TTC549 (cell line): Measurements from ENCODE around the gene THOC1.
"Not testable (repeated sequence)": the region's sequence is repeated elsewhere in the genome, so short reads cannot be mapped to it uniquely, and the experiment has no call there.

Source experiments
- FAIRE-seq: peaks from 2 replicates; lab custom pipeline; 2012; peaks lifted over from hg19 to GRCh38; lab: Jason Lieb, UNC

THOC1 gene, protein sequence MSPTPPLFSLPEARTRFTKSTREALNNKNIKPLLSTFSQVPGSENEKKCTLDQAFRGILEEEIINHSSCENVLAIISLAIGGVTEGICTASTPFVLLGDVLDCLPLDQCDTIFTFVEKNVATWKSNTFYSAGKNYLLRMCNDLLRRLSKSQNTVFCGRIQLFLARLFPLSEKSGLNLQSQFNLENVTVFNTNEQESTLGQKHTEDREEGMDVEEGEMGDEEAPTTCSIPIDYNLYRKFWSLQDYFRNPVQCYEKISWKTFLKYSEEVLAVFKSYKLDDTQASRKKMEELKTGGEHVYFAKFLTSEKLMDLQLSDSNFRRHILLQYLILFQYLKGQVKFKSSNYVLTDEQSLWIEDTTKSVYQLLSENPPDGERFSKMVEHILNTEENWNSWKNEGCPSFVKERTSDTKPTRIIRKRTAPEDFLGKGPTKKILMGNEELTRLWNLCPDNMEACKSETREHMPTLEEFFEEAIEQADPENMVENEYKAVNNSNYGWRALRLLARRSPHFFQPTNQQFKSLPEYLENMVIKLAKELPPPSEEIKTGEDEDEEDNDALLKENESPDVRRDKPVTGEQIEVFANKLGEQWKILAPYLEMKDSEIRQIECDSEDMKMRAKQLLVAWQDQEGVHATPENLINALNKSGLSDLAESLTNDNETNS

DNA sequence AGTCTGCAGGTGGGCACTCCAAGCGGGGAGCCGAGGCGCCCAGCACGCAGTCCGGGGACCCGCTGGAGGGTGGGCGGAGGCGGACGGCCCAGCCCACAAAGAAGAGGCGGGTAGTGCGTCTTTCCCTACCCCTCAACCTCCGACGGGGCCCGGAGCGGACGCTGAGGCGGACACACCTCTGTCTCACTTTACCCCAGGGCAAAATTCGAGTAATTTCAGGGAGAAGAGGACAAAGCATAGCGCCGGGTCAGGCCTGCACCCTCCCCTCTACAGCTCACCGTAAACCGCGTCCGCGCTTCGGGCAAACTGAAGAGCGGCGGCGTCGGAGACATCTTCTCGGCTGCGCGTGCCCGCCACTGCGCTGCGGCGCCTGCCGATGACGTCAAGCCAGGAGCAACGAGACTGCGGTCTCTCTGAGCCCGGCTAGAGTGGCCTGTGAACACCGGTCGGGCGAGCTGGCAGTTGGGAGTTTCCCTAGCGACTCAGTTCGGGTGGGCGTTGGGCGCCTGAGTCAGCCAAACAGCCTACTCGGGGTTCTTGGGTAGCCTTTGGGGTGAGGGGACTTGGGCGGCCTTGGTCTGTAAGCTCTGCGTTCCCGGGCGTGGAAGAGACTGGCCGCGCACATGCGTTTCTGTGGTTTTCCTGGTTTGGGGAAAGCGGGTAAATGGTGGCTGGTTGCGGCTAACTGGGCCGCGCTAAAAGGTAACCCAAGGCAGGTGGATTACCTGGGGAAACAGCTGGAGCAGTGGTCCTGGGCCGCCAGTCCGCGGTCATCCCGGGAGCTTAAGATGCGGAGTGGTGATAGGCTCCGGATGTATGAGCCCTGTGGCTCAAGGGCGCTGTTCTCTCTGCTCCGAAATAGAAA, at the start of gene THOC1:
Gene THOC1 (minus strand): TSS at position 360 of the 865 bp plus-strand sequence. CDS start 28 bp downstream, at position 332.
- FAIRE-seq, result no peak

GRCh38 chr18:317618-318017, 49.8 kb upstream of the THOC1 start:
- no peak for FAIRE-seq

- FAIRE-seq, result no peak
Observed at GRCh38 chr18:316393-316792, 48.5 kb upstream of the THOC1 start.

DNA sequence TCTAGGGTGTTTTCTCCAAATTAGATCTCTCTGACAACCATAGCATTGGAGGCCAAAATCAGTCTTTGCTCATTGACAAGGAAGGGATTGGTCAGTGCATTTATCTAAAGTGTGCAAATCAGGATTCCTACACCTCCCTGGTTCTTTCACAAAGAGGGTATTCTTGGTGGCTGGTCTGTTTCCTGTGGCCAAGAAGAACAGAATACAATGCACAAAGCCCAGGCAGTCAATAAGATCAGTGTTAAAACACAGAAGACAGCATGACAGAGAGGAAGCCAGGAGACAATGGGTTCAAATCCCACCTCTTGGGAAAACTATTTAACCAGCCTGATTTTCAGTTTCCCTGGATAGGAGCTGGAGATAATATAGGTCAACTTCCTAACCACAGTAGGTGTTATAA, 46.1 kb upstream of the THOC1 start:
- no peak for FAIRE-seq

- no peak for FAIRE-seq
Observed at GRCh38 chr18:312415-312814, 44.6 kb upstream of the THOC1 start.

DNA sequence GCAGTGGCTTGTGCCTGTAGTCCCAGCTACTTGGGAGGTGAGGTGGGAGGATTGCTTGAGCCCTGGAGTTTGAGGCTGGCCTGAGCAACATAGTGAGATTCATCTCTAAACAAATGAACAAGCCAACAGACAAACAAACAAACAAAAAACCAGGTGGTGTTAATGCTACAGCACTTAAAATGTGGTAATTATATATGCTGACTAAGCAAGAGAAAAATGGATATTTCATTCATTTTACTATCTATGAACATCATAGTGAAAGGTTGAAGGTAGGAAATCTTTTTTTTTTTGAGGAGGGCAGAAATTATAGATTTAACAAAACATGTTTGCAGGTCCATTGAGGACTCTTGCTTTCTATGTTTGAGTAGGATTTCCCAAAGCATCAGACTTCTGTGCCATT, 42.2 kb upstream of the THOC1 start:
- FAIRE-seq, result no peak

DNA sequence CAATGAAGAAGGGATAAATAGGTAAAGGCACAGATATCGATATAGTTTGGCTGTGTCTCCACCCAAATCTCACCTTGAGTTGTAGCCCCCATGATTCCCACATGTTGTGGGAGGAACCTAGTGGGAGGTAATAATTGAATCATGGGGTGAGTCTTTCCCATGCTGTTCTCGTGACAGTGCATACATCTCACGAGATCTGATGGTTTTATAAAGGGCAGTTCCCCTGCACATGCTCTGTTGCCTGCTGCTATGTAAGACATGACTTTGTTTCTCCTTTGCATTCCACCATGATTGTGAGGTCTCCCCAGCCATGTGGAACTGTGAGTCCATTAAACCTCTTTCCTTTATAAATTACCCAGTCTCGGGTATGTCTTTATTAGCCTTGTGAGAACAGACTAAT, 40.2 kb upstream of the THOC1 start:
- FAIRE-seq, result not testable (repeated sequence)

DNA sequence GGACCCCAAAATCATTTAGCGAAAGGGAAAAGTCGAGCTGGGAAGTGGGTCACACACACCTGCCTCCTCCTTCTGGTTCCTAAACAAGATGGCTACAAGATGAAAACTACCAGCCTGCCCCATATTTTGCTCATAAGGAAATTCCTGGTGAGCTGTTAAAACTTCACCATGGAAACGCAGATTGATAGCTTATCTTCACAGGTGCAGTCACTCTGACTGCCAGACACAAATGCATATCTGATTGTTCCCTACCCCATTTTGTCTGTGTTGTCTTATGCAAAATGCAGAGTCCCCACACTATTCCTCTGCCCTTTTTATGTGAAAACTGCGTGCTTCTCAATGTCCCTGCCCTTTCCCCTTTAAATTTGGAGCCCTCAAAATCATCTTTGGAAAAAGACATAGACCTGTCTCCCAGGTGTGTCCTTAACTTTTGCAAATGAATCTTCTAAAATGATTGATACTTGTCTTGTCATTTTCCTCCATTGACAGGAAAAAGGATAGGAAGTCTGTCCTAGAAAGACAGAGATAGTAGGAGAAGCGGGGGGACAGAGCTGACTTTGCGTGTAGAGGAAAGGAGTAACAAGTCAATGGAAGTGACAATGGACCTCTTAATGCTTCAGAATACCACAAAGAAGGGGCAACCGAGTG, 38.9 kb upstream of the THOC1 start:
- no peak for FAIRE-seq

DNA sequence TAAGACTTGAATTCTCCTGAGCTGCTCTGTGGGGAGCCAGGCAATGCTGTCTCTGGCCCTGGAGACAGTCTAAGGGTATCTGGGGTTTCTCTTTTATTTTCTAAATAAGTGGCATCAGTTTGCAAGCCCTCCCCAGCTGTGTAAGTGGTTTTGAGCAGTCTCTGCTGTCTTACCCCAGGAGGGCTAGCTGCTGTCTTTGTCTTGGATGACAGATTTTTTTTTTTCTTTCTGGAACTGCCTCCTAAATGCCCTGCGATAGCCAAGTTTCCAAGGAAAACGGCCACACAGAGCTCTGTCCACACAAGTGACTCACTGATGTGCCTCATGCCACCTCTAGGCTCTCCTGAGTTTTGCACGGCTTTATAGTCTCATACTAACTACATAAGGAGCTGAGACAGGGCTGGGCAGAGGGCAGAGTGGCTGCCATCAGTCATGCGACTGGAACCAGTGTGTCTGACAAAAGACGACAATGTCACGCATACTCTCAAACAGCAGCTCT, 37.2 kb upstream of the THOC1 start:
- no peak for FAIRE-seq

DNA sequence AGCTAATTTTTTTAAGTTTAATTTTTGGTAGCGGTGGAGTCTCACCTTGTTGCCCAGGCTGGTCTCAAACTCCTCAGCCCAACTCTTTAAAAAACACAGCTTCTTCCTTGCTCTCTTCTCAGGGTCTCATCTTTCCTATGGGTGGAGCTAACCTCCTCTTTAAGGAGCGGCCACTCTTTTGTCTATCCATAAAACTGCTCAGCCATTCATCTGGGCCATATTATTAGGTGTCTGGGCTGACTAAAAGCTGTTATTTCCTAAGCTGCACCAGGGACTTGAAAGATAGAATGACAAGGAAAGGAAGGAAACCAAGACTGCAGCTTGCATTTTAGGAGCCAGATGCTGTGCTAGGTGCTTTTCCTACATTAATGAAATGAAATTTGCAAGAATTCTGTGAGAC, 35.8 kb upstream of the THOC1 start:
- no peak for FAIRE-seq

- no peak for FAIRE-seq
Observed at GRCh38 chr18:303011-303410, 35.2 kb upstream of the THOC1 start.

DNA sequence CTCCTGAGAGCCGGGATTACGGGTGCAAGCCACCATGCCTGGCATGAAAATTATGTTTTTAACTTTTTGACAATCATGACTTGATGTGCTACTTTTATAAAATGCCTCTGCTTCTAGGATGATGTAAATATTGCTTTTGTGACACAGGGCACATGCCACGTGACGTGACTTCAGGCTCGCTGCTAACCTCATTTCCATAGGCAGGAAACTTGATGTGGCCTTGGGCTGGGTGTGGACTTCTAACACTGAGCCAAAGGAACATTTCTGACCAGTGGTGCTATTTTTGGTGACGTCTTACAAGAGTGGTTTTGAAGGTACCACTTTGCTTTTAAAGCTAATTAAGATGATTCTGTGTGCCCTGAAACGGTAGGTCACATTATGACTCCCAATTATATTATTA, 34.2 kb upstream of the THOC1 start:
- FAIRE-seq, result no peak

- FAIRE-seq, result no peak
Observed at GRCh38 chr18:297936-298335, 30.1 kb upstream of the THOC1 start.

GRCh38 chr18:295756-296490, 28.1 kb upstream of the THOC1 start:
- no peak for FAIRE-seq

DNA sequence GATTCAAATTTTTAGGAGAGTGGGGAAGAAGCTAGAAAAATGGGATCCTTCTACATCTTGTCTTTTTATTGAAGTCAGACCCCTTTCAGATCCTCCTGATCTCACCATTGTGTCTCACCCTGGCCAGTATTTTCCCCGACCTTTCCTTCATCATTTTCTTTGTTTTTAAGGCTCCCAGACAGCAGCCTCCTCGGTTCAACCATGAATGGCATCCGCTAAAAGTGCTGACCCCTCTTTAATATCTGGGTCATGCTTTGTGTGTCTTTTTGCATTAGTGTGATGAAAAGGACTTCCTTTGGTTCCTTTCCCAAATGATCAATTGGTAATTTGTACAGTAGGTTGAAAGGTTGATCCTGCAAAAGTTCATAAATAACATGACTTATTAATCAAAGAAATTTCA, 26.7 kb upstream of the THOC1 start:
- no peak for FAIRE-seq

DNA sequence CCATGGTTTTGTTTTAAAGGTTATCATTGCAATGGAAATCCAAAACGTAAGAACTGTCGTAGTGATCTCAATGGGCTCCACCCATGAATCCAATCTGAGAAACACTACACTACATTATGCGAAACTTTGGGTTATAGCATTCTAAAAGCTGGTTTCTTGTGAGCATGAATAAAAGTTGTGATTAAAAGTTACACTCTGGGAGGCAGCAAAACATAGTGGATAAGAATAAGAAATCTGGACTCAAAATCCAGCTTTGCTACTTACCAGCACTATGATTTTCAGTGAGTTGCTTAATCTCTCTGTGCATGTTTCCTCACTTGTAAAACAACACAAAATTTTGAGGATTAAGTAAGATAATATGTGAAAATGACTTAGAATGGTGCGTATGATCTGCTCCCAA, 25.7 kb upstream of the THOC1 start:
- FAIRE-seq, result no peak

DNA sequence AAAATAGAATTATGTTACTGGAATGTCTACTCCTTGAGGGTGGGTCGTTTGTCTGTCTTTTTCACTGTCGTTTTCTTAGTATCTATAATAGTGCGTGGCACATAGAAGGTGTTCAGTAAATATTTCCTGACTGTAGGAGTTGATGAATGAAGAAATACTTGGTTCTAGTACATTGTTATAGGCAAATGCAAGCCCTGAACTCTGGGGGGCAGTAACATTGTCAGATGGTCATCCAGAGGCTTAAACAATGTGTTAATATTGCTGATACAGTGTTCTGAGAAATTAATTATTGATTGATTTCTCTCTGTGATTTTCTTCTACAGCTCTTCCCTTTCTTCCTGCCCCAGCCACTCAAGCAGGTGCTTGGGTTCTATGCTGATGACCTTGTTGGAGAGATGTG, 24.4 kb upstream of the THOC1 start:
- no peak for FAIRE-seq

DNA sequence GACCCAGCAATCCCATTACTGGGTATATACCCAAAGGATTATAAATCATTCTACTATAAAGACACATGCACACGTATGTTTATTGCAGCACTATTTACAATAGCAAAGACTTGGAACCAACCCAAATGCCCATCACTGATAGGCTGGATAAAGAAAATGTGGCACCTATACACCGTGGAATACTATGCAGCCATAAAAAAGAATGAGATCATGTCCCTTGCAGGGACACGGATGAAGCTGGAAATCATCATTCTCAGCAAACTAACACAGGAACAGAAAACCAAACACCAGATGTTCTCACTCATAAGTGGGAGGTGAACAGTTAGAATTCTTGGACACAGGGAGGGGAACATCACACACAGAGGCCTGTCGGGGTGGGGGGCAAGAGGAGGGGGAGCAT, 22.1 kb upstream of the THOC1 start:
- not testable (repeated sequence) for FAIRE-seq

GRCh38 chr18:289026-289425, 21.2 kb upstream of the THOC1 start:
- no peak for FAIRE-seq

DNA sequence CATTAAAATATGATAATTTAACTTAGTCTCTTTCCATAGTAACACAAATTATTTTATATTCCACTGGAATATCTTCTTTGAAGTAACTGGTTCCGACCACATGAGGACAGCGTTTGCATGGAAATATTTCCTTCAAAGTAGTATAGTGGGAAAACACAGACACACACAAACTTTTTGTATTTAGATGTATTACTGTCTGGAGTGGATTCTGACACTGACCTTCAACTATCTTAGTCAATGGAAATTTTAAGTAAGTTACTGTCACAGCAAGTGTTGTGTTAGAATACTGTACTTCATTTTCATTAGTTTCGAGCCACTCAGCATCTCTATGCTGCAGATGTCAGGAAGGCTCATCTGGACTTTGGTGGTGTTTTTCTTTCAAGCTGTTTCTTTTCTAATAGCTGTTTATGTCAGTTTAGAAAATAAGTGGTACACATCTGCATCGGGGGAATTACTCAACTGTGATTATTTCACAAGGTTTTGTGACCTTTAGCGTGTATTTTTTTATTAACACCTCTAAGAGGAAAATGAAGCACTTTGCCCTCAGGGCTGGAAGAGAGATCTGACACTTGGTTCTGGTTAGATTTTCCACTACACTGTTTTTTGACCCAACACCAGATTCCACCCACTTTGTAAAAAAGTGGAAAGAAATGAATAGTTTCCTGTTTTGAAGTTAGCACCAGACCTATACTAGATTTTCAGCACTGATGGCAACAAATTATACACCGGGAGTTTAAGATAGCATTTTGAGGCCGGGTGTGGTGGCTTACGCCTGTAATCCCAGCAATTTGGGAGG, 18.9 kb upstream of the THOC1 start:
- no peak for FAIRE-seq

DNA sequence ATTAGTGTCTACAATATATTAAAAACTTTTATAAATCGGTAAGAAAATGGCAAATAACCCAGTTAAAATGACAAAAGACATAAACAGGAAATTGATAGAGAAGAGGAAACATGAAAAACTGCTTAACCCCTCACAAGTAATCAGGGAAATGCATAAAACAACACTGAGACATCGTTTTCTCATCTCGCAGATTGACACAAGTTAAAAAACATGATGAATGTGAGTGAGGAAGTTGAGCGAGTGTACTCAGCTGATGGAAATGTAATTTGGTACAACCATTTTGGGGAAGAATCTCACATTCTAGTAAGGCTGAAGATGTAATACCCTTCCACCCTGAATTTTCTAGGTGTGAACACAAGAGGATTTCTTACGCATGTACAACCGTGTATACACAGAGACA, 18.0 kb upstream of the THOC1 start:
- FAIRE-seq, result no peak
